Activated CD4-positive, alpha-beta T cell treated with anti-CD3 and anti-CD28 coated beads, Interleukin-2, amount 10 ng/mL, durations not matched to agents 24 days and 14 days (primary cell): ENCODE results near the gene PPP1R8. TPM values are rescaled to one million over a fixed set of nuclear protein-coding genes. Genes with fewer than 3 reads are reported as not detected.
"Not testable (repeated sequence)": the region's sequence is repeated elsewhere in the genome, so short reads cannot be mapped to it uniquely, and the experiment has no call there.

ENCODE experiments used
- DNase-seq: peaks from one replicate; pipeline ENCODE4 v3.0.0; 2022
- H3K27ac Mint-ChIP-seq: one replicate; pipeline ENCODE4 v1.8.0; 2022; ENCODE audit warnings: mild to moderate bottlenecking, mixed read lengths
- H3K27me3 Mint-ChIP-seq: one replicate; pipeline ENCODE4 v1.8.0; 2022; ENCODE audit warnings: mixed read lengths
- H3K36me3 Mint-ChIP-seq: one replicate; pipeline ENCODE4 v1.8.0; 2022; ENCODE audit warnings: low read depth, mild to moderate bottlenecking, mixed read lengths
- H3K4me1 Mint-ChIP-seq: one replicate; pipeline ENCODE4 v1.8.0; 2021; ENCODE audit warnings: mixed read lengths
- H3K4me3 Mint-ChIP-seq: one replicate; pipeline ENCODE4 v1.8.0; 2022; ENCODE audit warnings: mild to moderate bottlenecking, moderate library complexity, mixed read lengths
- H3K9me3 Mint-ChIP-seq: one replicate; pipeline ENCODE4 v1.8.0; 2021; ENCODE audit warnings: mixed read lengths
- intact Hi-C: fragments of 100-400 bp; cut with micrococcal nuclease; formaldehyde crosslinking; loops from one replicate; pipeline ENCODE4 v1.15.1; 2023
- total RNA-seq: library from RNA; stranded (reverse); gene quantifications from 2 replicates; pipeline ENCODE4 v1.2.3, GENCODE V29; 2022

PPP1R8 gene
- total RNA-seq, 1 donor from 2014 or later = 80.3 TPM

DNA sequence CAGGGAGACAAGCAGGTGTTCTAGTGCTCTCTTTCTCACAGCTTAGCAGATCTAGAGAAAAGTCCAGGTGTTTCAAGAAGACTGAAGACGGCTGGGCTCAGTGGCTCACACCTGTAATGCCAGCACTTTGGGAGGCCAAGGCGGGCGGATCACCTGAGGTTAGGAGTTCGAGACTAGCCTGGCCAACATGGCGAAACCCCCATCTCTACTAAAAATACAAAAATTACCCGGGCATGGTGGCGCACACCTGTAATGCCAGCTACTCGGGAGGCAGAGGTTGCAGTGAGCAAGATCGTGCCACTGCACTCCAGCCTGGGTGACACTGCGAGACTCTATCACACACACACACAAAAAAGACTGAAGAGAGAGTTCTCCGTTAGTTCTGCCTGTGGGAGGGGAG is 27.0 kb downstream of the PPP1R8 start:
- not testable (repeated sequence) for DNase-seq, H3K27ac Mint-ChIP-seq, H3K4me3 Mint-ChIP-seq, H3K9me3 Mint-ChIP-seq, H3K27me3 Mint-ChIP-seq, H3K36me3 Mint-ChIP-seq
- peaks cover 10% of the 10 kb centered on the region for H3K4me1 Mint-ChIP-seq
- intact Hi-C loops = loop anchor here (5.0 kb wide), 1 partner anchor 100 kb away; the partner anchor contains the start of gene XKR8

- no peaks in the 10 kb centered on the region for H3K9me3 Mint-ChIP-seq
- peaks cover 17% of the 10 kb centered on the region for H3K4me1 Mint-ChIP-seq
- H3K4me3 Mint-ChIP-seq = no peak overlapping the region
- H3K27ac Mint-ChIP-seq = no peak overlapping the region
- H3K27me3 Mint-ChIP-seq = no peaks in the 10 kb centered on the region
- peak; percentile 96 for DNase-seq
- intact Hi-C loops = loop anchor here (1.0 to 5.0 kb wide), 4 partner anchors 33 to 350 kb away; partner anchors contain the start of gene XKR8
- H3K36me3 Mint-ChIP-seq = no peaks in the 10 kb centered on the region
Observed at GRCh38 chr1:27858072-27858948, 27.7 kb downstream of the PPP1R8 start.

DNA sequence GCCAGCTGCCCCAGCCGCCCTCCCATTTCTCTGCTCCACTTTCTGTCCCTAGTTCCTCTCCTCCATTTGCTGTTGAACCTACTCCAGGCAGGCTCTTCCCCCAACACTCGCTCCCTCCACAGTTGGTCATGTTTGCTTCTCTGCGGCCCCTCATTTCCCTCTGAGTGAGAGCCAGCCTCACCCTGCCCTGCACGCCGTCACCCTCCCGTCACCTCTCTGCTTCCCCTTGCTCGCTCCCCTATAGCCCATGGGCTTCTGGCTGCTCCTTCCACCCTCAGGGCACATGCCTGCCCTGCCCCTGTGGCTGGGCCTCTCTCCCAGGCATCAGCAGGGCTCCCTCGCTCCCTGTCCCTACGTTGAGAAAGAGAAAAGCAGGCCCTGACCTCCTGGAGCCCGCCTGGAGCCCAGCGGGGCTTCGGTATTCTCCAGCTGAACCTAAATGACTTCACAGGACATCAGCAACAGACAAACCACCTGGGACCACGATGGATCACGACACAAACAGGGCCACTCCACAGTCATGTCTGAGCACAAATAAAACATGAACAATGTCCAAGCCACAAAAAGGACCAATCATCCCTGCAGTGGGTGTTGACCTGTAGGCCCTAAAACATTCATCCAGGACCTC is 28.5 kb downstream of the PPP1R8 start:
- Mint-ChIP-seq H3K4me3 (no peak overlapping the region), H3K27ac (no peak overlapping the region), H3K27me3 (no peaks in the 10 kb centered on the region), H3K36me3 (no peaks in the 10 kb centered on the region), H3K9me3 (no peaks in the 10 kb centered on the region), H3K4me1 (peaks cover 22% of the 10 kb centered on the region)
- intact Hi-C loops = loop anchor here (1.0 to 5.0 kb wide), 4 partner anchors 32 to 350 kb away; partner anchors contain the start of gene XKR8
- no peak for DNase-seq

GRCh38 chr1:27861436-27861835 is 30.9 kb downstream of the PPP1R8 start:
- no peaks in the 10 kb centered on the region for H3K9me3 Mint-ChIP-seq
- H3K4me1 Mint-ChIP-seq = peaks cover 34% of the 10 kb centered on the region
- no peak overlapping the region for H3K4me3 Mint-ChIP-seq
- no peaks in the 10 kb centered on the region for H3K36me3 Mint-ChIP-seq
- intact Hi-C loops = loop anchor here (10.0 kb wide), 1 partner anchor 223 kb away; the partner anchor contains the start of gene EYA3
- DNase-seq = no peak
- H3K27me3 Mint-ChIP-seq = no peaks in the 10 kb centered on the region
- H3K27ac Mint-ChIP-seq = no peak overlapping the region

- DNase-seq = no peak
- H3K9me3 Mint-ChIP-seq = no peaks in the 10 kb centered on the region
- no peaks in the 10 kb centered on the region for H3K36me3 Mint-ChIP-seq
- no peaks in the 10 kb centered on the region for H3K27me3 Mint-ChIP-seq
- no peak overlapping the region for H3K4me3 Mint-ChIP-seq
- peaks cover 36% of the 10 kb centered on the region for H3K4me1 Mint-ChIP-seq
- intact Hi-C loops = loop anchor here (10.0 kb wide), 1 partner anchor 223 kb away; the partner anchor contains the start of gene EYA3
- H3K27ac Mint-ChIP-seq = no peak overlapping the region
Observed at GRCh38 chr1:27862004-27862403, 31.4 kb downstream of the PPP1R8 start.

DNA sequence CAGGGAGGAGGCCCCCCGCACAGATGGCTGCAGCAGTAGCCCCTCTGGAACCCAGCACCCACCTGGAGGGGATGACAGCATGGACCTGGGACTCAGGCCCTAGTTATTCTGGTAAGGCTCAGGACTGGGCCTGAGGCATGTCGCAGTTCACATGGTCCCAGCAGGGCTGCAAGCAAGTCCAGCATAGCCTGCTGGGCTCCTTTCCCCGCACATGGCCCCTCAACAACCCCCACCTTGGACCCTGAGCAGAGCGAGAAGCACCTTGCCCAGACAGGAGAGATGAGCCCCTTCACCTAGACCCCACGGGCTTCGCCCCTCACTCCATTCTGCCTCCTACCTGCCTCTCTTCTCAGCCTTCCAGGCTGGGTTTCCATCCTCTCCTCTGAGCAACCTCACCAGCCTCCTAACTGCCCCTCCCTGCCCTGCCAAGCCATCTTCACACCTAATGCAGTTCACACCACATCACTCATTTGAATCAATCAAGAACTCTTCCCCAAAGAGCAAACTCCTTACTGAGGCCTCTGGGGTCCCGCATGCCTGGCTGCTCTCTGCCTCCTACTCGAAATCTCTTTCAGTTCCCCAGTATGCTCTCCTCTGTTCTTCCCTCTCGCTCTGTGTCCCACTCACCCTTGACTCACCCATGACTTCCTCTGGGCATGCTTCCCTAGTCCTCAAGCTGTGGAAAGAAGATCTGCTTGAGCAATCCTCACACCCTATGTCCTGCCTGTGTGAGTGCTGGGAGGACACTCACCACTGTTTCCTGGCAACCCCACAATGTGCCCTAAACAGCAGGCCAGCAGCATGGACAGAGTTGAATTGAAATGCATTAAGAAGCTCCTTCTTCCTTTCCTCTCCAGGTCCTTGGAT is 32.3 kb downstream of the PPP1R8 start:
- H3K4me3 Mint-ChIP-seq = no peak overlapping the region
- no peaks in the 10 kb centered on the region for H3K36me3 Mint-ChIP-seq
- H3K4me1 Mint-ChIP-seq = peaks cover 37% of the 10 kb centered on the region
- H3K27me3 Mint-ChIP-seq = no peaks in the 10 kb centered on the region
- DNase-seq = no peak
- intact Hi-C loops = loop anchor here (10.0 kb wide), 1 partner anchor 222 kb away; the partner anchor contains the start of gene EYA3
- H3K27ac Mint-ChIP-seq = peak overlapping the region; percentile 56
- no peaks in the 10 kb centered on the region for H3K9me3 Mint-ChIP-seq

GRCh38 chr1:27863538-27863915 is 32.9 kb downstream of the PPP1R8 start:
- intact Hi-C loops = loop anchor here (10.0 kb wide), 1 partner anchor 221 kb away; the partner anchor contains the start of gene EYA3
- no peak for DNase-seq
- Mint-ChIP-seq H3K4me3 (no peak overlapping the region), H3K4me1 (peaks cover 36% of the 10 kb centered on the region), H3K27ac (no peak overlapping the region), H3K36me3 (no peaks in the 10 kb centered on the region), H3K27me3 (no peaks in the 10 kb centered on the region), H3K9me3 (no peaks in the 10 kb centered on the region)

DNA sequence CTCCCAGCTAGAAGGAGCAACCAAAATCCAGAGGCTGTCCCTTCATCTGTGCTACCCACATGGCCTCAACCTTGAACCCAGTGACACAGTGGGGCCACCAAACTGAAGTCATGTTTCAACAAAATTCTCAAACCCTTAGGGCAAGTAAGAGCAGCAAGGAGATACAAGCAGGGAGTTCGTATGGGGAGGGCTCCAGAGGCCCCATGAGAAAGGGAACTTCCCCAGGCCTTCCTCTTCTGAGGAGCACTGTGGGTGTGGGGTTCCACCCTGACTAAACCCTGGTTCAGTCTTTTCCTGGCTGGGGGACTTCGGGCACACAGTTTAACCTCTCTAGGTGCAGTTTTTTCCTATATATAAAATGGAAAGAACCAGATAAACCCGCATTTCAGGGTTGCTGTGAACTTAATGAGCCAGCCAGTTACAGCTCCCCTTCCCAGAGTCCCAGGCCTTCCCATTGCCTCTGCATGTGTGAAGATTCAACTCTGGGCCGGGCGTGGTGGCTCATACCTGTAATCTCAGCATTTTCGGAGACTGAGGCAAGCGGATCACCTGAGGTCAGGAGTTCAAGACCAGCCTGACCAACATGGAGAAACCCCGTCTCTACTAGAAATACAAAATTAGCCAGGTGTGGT is 33.8 kb downstream of the PPP1R8 start:
- H3K27me3 Mint-ChIP-seq = no peaks in the 10 kb centered on the region
- H3K4me1 Mint-ChIP-seq = peaks cover 39% of the 10 kb centered on the region
- H3K9me3 Mint-ChIP-seq = no peaks in the 10 kb centered on the region
- no peaks in the 10 kb centered on the region for H3K36me3 Mint-ChIP-seq
- DNase-seq = peak; percentile 75
- peak overlapping the region; percentile 94 for H3K27ac Mint-ChIP-seq
- H3K4me3 Mint-ChIP-seq = peak overlapping the region; percentile 51
- intact Hi-C loops = loop anchor here (10.0 kb wide), 1 partner anchor 220 kb away; the partner anchor contains the start of gene EYA3

DNA sequence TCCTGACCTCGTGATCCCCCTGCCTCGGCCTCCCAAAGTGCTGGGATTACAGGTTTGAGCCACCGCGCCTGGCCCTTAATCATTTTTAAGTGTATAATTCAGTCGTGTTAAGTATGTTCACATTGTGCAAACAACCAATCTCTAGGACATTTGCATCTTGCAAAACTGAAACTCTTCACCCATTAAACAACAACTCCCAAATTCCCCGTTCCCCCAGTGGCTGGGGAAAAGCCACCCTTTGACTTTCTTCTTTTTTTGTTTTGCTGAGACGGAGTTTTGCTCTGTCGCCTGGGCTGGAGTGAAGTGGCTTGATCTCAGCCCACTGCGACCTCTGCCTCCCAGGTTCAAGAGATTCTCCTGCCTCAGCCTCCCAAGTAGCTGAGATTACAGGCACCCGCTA is 35.2 kb downstream of the PPP1R8 start:
- Mint-ChIP-seq H3K4me3 (no peak overlapping the region), H3K27ac (peak overlapping the region; percentile 58), H3K9me3 (no peaks in the 10 kb centered on the region), H3K36me3 (no peaks in the 10 kb centered on the region), H3K27me3 (no peaks in the 10 kb centered on the region), H3K4me1 (peaks cover 44% of the 10 kb centered on the region)
- intact Hi-C loops = loop anchor here (10.0 kb wide), 1 partner anchor 219 kb away; the partner anchor contains the start of gene EYA3
- DNase-seq = no peak

DNA sequence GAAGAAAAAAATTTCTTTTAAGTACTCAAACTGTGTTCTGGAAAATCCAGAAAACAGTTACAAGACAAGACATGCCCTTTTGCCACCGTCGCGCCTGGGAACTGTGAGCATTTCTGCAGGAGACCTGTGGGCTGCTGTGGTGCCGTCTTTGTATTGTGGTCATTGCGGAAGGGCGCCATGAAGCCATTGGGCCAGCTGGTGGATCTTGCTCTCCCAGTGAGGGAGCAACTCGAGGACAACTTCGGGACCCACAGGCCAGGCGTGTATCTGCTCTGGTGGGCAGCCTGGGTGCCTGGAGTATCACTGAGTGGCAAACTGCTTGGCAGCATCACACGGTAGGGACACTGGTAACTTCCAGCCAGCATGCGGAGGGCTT is 38.0 kb downstream of the PPP1R8 start:
- H3K4me3 Mint-ChIP-seq = peak overlapping the region; percentile 78

DNA sequence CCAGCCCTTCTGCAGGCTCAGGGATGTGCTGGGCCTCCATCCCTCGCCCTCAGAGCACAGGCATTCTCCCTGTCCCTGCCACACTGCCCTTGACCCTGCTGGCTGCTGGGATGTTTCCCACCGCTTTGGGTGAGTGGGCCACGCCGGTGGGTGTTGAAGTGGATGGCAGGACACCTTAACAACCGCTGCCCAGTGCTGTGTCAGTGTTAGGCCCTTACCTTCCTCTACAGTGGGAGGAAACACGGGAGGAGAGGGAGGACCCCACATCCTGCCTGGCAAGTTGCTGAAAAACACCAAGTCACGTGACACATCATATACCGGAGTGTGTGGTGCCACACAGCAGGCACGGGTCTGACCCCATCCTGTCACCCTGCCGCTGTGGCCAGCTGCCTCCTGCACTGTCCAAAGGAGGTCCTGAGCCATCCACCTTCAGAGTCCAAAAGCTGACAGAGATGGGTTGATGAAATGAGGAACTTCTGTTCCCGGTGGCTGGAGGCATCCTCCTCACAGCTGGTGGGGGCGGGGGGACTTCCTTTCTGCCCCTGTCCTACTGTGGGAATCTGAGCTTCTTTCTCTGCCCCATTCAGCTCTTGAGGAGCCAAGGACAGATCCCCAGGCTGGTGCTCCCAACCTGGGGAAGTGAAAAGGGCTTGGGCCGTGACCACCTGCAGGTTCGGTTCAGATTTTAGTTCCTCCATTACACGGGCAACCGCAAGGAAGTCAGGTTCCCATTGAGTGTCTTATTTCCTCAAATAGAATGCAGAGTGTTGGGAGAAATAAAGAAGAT is 38.5 kb downstream of the PPP1R8 start:
- H3K4me1 Mint-ChIP-seq = peaks cover 41% of the 10 kb centered on the region

More for the DNA sequence above, 38.0 kb downstream of the PPP1R8 start:
- no peaks in the 10 kb centered on the region for H3K27me3 Mint-ChIP-seq
- H3K4me1 Mint-ChIP-seq = peaks cover 42% of the 10 kb centered on the region
- peak overlapping the region; percentile 91 for H3K27ac Mint-ChIP-seq
- intact Hi-C loops = loop anchor here (10.0 kb wide), 1 partner anchor 216 kb away; the partner anchor contains the start of gene EYA3
- H3K9me3 Mint-ChIP-seq = no peaks in the 10 kb centered on the region
- no peak for DNase-seq
- peaks cover 2% of the 10 kb centered on the region for H3K36me3 Mint-ChIP-seq

DNA sequence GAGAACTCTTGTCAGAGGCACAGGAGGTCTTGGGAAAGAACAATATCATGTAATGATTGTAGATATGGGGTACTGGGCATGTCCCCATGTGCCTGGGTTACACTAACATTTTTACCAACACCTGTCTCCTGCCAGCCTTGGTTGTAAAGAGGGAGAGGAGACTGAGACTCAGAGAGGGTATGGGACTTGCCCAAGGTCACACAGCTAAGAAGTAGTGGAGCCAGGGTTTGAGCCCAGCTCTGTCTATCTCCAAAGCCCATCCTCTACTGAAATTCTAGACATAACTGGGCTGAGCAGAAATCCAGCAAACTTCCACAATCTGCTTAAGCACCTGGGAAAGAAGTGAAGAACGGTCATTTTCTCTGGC is 39.1 kb downstream of the PPP1R8 start:
- H3K4me1 Mint-ChIP-seq = peaks cover 37% of the 10 kb centered on the region
- H3K36me3 Mint-ChIP-seq = peaks cover 2% of the 10 kb centered on the region
- intact Hi-C loops = loop anchor here (1.0 to 10.0 kb wide), 2 partner anchors 22 to 215 kb away; partner anchors contain the start of gene EYA3

More for the DNA sequence above, 38.5 kb downstream of the PPP1R8 start:
- intact Hi-C loops = loop anchor here (1.0 to 10.0 kb wide), 2 partner anchors 22 to 216 kb away; partner anchors contain the start of gene EYA3
- Mint-ChIP-seq H3K27ac (peak overlapping the region; percentile 91), H3K9me3 (no peaks in the 10 kb centered on the region), H3K36me3 (peaks cover 2% of the 10 kb centered on the region), H3K27me3 (no peaks in the 10 kb centered on the region), H3K4me3 (peak overlapping the region; percentile 78)
- DNase-seq = peak; percentile 90

More for the DNA sequence above, 39.1 kb downstream of the PPP1R8 start:
- Mint-ChIP-seq H3K27me3 (no peaks in the 10 kb centered on the region), H3K9me3 (no peaks in the 10 kb centered on the region), H3K4me3 (peak overlapping the region; percentile 78), H3K27ac (peak overlapping the region; percentile 91)
- DNase-seq = no peak
